Endodermal cell (in vitro differentiated cells): ENCODE measurements around the gene GPR25. TPM values are rescaled to one million over a fixed set of nuclear protein-coding genes. Genes with fewer than 3 reads are reported as not detected.

ENCODE experiments used
- DNase-seq: peaks from one replicate; pipeline ENCODE4 v3.0.0-alpha.2; 2017
- H3K27ac ChIP-seq: 2 replicates; pipeline ENCODE4 v1.5.1; 2013; ENCODE audit warnings: mild to moderate bottlenecking, low read depth, low read length, moderate library complexity
- H3K27me3 ChIP-seq: 2 replicates; pipeline ENCODE4 v1.6.1; 2013; ENCODE audit warnings: mild to moderate bottlenecking, low read length, moderate library complexity; ENCODE audit not compliant: insufficient read depth, control insufficient read depth, poor library complexity, severe bottlenecking
- H3K36me3 ChIP-seq: 2 replicates; pipeline ENCODE4 v1.7.0; 2013; ENCODE audit warnings: mild to moderate bottlenecking, low read length, moderate library complexity; ENCODE audit not compliant: control insufficient read depth, insufficient read depth
- H3K4me1 ChIP-seq: one replicate; pipeline ENCODE4 v1.7.0; 2013; ENCODE audit warnings: low read length; ENCODE audit not compliant: control insufficient read depth, insufficient read depth
- H3K4me3 ChIP-seq: 2 replicates; pipeline ENCODE4 v1.5.1; 2013; ENCODE audit warnings: mild to moderate bottlenecking, low read length, moderate library complexity
- H3K9ac ChIP-seq: 2 replicates; pipeline ENCODE4 v1.6.1; 2013; ENCODE audit warnings: mild to moderate bottlenecking, low read length, moderate library complexity; ENCODE audit not compliant: poor library complexity, severe bottlenecking; ENCODE audit errors: extremely low read depth
- H3K9me3 ChIP-seq: 2 replicates; pipeline ENCODE4 v1.6.1; 2013; ENCODE audit warnings: mild to moderate bottlenecking, low read length, moderate library complexity; ENCODE audit not compliant: control insufficient read depth
- H3K27ac Mint-ChIP-seq: 2 replicates; pipeline ENCODE4 v1.8.0; 2020; ENCODE audit warnings: mixed read lengths
- H3K27me3 Mint-ChIP-seq: 2 replicates; pipeline ENCODE4 v1.8.0; 2021; ENCODE audit warnings: mild to moderate bottlenecking, mixed read lengths; ENCODE audit not compliant: insufficient read depth
- H3K36me3 Mint-ChIP-seq: 2 replicates; pipeline ENCODE4 v1.8.0; 2020; ENCODE audit warnings: low read depth, mixed read lengths
- H3K4me1 Mint-ChIP-seq: 2 replicates; pipeline ENCODE4 v1.8.0; 2020; ENCODE audit warnings: mixed read lengths
- H3K4me3 Mint-ChIP-seq: 2 replicates; pipeline ENCODE4 v1.8.0; 2020; ENCODE audit warnings: mild to moderate bottlenecking, moderate library complexity, mixed read lengths
- H3K9me3 Mint-ChIP-seq: 2 replicates; pipeline ENCODE4 v1.8.0; 2020; ENCODE audit warnings: mild to moderate bottlenecking, mixed read lengths
- WGBS, 2 experiments: methylation state at CpG; one replicate each; pipeline versions ENCODE4 v1.1.5 to v1.1.7; 2013; ENCODE audit warnings: missing lambda C conversion rate in 2 of 2, mixed read lengths in 1 of 2; ENCODE audit not compliant: insufficient coverage in 1 of 2, insufficient read length in 1 of 2; 5-methylcytosine and 5-hydroxymethylcytosine counted together
- total RNA-seq, 2 donors: library from RNA; stranded (reverse); fragmentation: NEBNext Ultra II Directional in 1 of 2; extraction: Animal tissue kit (Norgen Biotek cat#: 25700) in 1 of 2; gene quantifications; 2 replicates in 1 of 2; 3 replicates in 1 of 2; pipeline ENCODE4 v1.2.1, GENCODE V29; 2021
- TF ChIP-seq, protein P1 (sequence below): fragments of 200-600 bp; sonication (generic); conservative IDR thresholded peaks from 2 replicates; pipeline ENCODE4 v1.5.0; 2021; ENCODE audit warnings: antibody characterized with exemption, mild to moderate bottlenecking

The GPR25 gene
- total RNA-seq, 2 donors from 2014 or later: not detected

DNA sequence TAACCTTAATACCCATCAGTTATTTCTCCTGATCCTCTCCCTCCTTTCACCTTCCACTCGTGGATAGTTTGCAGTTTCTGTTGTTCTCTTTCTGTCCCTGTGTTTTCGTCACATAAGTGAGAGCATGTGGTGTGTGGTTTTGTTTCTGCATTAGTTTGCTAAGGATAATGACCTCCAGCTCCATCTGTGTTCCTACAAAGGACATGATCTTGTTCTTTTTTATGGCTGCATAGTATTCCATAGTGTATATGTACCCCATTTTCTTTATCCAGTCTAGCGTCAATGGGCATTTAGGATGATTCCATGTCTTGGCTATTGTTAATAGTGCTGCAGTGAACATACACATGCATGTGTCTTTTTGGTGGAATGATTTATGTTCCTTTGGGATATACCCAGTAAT, 36.6 kb upstream of the GPR25 start:
- TF ChIP-seq, protein P1, sequence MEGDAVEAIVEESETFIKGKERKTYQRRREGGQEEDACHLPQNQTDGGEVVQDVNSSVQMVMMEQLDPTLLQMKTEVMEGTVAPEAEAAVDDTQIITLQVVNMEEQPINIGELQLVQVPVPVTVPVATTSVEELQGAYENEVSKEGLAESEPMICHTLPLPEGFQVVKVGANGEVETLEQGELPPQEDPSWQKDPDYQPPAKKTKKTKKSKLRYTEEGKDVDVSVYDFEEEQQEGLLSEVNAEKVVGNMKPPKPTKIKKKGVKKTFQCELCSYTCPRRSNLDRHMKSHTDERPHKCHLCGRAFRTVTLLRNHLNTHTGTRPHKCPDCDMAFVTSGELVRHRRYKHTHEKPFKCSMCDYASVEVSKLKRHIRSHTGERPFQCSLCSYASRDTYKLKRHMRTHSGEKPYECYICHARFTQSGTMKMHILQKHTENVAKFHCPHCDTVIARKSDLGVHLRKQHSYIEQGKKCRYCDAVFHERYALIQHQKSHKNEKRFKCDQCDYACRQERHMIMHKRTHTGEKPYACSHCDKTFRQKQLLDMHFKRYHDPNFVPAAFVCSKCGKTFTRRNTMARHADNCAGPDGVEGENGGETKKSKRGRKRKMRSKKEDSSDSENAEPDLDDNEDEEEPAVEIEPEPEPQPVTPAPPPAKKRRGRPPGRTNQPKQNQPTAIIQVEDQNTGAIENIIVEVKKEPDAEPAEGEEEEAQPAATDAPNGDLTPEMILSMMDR: no peak
- H3K27ac ChIP-seq: no peak overlapping the region
- Mint-ChIP-seq H3K27ac (no peak overlapping the region), H3K9me3 (peaks cover 10% of the 10 kb centered on the region), H3K36me3 (peaks cover 27% of the 10 kb centered on the region), H3K27me3 (no peaks in the 10 kb centered on the region), H3K4me1 (peaks cover 2% of the 10 kb centered on the region), H3K4me3 (no peak overlapping the region)
- WGBS, 2 experiments: 71 to 96% methylated on average over 1 to 3 of the region's 3 CpGs
- no peak overlapping the region for H3K4me3 ChIP-seq
- no peaks in the 10 kb centered on the region for H3K27me3 ChIP-seq
- H3K36me3 ChIP-seq: peaks cover 29% of the 10 kb centered on the region
- H3K9me3 ChIP-seq: peaks cover 14% of the 10 kb centered on the region
- no peak overlapping the region for H3K9ac ChIP-seq
- no peak for DNase-seq
- H3K4me1 ChIP-seq: no peaks in the 10 kb centered on the region

DNA sequence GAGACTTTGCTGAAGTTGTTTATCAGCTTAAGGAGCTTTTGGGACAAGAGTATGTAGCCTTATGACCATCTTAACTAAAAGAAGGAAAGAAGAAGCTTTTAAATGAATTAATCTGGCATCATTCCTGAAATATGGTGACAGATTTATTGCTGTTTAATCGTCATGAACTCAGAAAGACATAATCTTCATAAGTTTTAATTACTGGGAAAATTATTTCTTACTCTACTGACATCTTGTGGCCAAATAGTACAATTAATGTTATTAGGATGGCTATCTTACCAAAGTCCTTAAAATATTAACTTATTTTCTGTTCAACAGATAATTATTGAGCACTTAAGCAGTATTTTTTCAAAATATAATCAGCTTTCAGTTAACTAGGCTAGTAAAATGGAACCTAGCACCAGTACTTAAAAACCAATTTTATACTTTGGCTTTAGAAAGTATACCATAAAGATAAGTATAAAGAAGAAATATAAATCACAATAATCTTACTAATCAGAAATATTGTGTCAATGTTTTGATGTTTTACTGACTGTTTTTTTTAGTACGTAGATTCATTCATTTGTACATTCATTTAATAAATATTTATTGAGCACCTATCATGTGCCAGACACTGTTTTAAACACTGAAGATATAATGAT, 34.7 kb upstream of the GPR25 start:
- Mint-ChIP-seq H3K27me3 (no peaks in the 10 kb centered on the region), H3K4me1 (no peaks in the 10 kb centered on the region), H3K9me3 (peaks cover 10% of the 10 kb centered on the region), H3K36me3 (peaks cover 32% of the 10 kb centered on the region), H3K27ac (no peak overlapping the region), H3K4me3 (no peak overlapping the region)
- WGBS, 2 experiments: 75% methylated on average over 1 of the region's 2 CpGs; no CpG with 5 or more reads in 1 of the 2 experiments
- Histone ChIP-seq H3K4me3 (no peak overlapping the region), H3K36me3 (peaks cover 43% of the 10 kb centered on the region), H3K4me1 (no peaks in the 10 kb centered on the region), H3K9me3 (peaks cover 14% of the 10 kb centered on the region), H3K9ac (no peak overlapping the region), H3K27me3 (no peaks in the 10 kb centered on the region), H3K27ac (no peak overlapping the region)
- DNase-seq: no peak
- TF ChIP-seq, protein P1: peak; percentile 72

DNA sequence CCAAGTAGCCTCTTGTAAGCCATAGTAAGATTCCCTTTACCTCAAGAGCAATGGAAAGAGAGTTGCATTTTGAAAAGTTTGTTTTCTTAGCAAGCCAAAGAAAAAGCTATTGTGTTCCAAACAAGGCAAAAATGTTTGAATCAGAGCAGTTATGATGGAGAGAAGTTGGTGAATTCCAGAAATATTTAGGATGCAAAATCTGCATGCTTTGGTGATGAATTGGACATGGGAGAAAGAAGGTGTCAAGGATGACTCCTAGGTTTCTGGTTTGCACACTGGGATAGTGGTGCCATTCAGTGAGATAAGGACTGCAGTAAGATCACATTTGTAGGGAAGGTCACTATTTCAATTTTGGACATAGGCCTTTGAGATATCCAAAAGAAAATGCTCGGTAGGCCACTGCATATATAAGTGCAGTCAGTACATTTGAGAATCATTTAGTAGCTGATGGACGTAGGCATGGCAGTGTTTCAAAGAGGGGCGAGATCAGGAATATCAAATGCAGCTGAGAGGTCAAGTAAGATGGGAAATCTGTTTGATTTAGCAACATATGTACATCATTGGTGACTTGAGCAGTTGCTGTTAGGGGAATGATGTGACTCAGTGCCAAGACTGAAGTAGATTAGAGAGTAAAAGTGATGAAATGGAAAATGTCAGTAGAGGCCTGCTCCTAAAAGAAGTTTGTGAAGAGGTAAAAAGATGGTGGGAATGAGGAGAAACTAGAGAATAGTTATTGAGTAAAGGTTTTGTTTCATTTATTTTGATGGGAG, 33.9 kb upstream of the GPR25 start:
- Mint-ChIP-seq H3K4me3 (no peak overlapping the region), H3K27me3 (no peaks in the 10 kb centered on the region), H3K27ac (no peak overlapping the region), H3K4me1 (no peaks in the 10 kb centered on the region), H3K9me3 (peaks cover 10% of the 10 kb centered on the region), H3K36me3 (peaks cover 31% of the 10 kb centered on the region)
- no peak for DNase-seq
- TF ChIP-seq, protein P1: no peak
- Histone ChIP-seq H3K9ac (no peak overlapping the region), H3K27me3 (no peaks in the 10 kb centered on the region), H3K4me3 (no peak overlapping the region), H3K27ac (no peak overlapping the region), H3K4me1 (no peaks in the 10 kb centered on the region), H3K36me3 (peaks cover 51% of the 10 kb centered on the region), H3K9me3 (peaks cover 14% of the 10 kb centered on the region)
- WGBS, 2 experiments: 95 to 96% methylated on average over 3 of the region's 3 CpGs
